Measurements from ENCODE around the gene OR2Y1.

DNA sequence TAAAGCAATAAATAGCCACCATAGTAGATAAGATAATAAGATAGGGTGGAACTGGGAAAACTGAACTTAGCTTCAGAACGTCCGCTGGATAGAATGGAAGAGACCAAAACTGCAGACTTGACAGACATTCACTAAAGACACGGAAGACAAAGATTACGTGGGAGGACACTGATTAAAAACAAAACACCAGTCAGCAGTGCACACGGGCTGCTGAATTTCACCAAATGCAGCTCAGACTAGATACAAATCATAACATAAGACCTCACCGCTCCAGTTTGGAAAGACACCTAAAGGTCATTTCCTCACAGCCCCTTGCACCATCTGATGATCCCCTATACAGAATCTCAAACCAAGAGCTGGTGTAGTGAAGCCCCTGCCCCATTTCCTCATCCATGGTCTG lies 2.9 kb upstream of the OR2Y1 start:
- no peak for TF ChIP-seq EZH2 (IDR thresholded peaks at IDR 0.05; ENCODE audit: borderline replicate concordance, low read depth, low read length, severe bottlenecking)
- TF ChIP-seq, protein P1, sequence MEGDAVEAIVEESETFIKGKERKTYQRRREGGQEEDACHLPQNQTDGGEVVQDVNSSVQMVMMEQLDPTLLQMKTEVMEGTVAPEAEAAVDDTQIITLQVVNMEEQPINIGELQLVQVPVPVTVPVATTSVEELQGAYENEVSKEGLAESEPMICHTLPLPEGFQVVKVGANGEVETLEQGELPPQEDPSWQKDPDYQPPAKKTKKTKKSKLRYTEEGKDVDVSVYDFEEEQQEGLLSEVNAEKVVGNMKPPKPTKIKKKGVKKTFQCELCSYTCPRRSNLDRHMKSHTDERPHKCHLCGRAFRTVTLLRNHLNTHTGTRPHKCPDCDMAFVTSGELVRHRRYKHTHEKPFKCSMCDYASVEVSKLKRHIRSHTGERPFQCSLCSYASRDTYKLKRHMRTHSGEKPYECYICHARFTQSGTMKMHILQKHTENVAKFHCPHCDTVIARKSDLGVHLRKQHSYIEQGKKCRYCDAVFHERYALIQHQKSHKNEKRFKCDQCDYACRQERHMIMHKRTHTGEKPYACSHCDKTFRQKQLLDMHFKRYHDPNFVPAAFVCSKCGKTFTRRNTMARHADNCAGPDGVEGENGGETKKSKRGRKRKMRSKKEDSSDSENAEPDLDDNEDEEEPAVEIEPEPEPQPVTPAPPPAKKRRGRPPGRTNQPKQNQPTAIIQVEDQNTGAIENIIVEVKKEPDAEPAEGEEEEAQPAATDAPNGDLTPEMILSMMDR (IDR thresholded peaks at IDR 0.05; ENCODE audit: borderline replicate concordance, extremely low read depth, low read length, poor library complexity, severe bottlenecking), result no peak
